Activated CD4-positive, CD25-positive, alpha-beta regulatory T cell treated with anti-CD3 and anti-CD28 coated beads, Interleukin-2, amount 50 U/mL, for 24 hours (primary cell): ENCODE data around the gene DCAF12.
"Not testable (repeated sequence)": the region's sequence is repeated elsewhere in the genome, so short reads cannot be mapped to it uniquely, and the experiment has no call there.

Experiments used
- ATAC-seq, 2 donors: fragments of 150-1000 bp; cut with Tn5 transposase; one replicate each; pipeline ENCODE4 v1.10.0; 2021; ENCODE audit warnings: mild to moderate bottlenecking in 1 of 2, moderate library complexity in 1 of 2

The DCAF12 gene

GRCh38 chr9:34126207-34127034 lies at the start of gene DCAF12:
Gene DCAF12 (minus strand): TSS chr9:34126698. CDS start chr9:34126431, 267 bp downstream.
- peak; percentile 90 to 93 for ATAC-seq

- ATAC-seq = no peak
Observed at GRCh38 chr9:34176089-34176488, 49.6 kb upstream of the DCAF12 start.

- peak; percentile 72 to 86 for ATAC-seq
Observed at GRCh38 chr9:34171753-34172535, 45.4 kb upstream of the DCAF12 start.

- no peak for ATAC-seq
Observed at GRCh38 chr9:34170237-34170991, 43.9 kb upstream of the DCAF12 start.

- ATAC-seq = no peak
Observed at GRCh38 chr9:34169125-34169524, 42.6 kb upstream of the DCAF12 start.

- peak; percentile 61 to 76 for ATAC-seq
Observed at GRCh38 chr9:34163434-34163833, 36.9 kb upstream of the DCAF12 start.

GRCh38 chr9:34158362-34158869 lies 31.9 kb upstream of the DCAF12 start:
- ATAC-seq = no peak

GRCh38 chr9:34157898-34158297 lies 31.4 kb upstream of the DCAF12 start:
- no peak for ATAC-seq

- no peak for ATAC-seq
Observed at GRCh38 chr9:34157318-34157717, 30.8 kb upstream of the DCAF12 start.

GRCh38 chr9:34154057-34154456 lies 27.6 kb upstream of the DCAF12 start:
- ATAC-seq = no peak

- ATAC-seq = no peak
Observed at GRCh38 chr9:34151398-34151797, 24.9 kb upstream of the DCAF12 start.

GRCh38 chr9:34145165-34145564 lies 18.7 kb upstream of the DCAF12 start:
- no peak for ATAC-seq

GRCh38 chr9:34143116-34143515 lies 16.6 kb upstream of the DCAF12 start:
- ATAC-seq = no peak

GRCh38 chr9:34140853-34141252 lies 14.4 kb upstream of the DCAF12 start:
- ATAC-seq = no peak

GRCh38 chr9:34139477-34140146 lies 13.1 kb upstream of the DCAF12 start:
- ATAC-seq = no peak

- not testable (repeated sequence) for ATAC-seq
Observed at GRCh38 chr9:34138644-34139043, 12.1 kb upstream of the DCAF12 start.

- no peak for ATAC-seq
Observed at GRCh38 chr9:34134521-34134920, 8.0 kb upstream of the DCAF12 start.

- no peak for ATAC-seq
Observed at GRCh38 chr9:34133436-34133949, 7.0 kb upstream of the DCAF12 start.

- ATAC-seq = no peak
Observed at GRCh38 chr9:34131571-34131970, 5.1 kb upstream of the DCAF12 start.

- no peak for ATAC-seq
Observed at GRCh38 chr9:34127035-34127948, 794 bp upstream of the DCAF12 start.

- ATAC-seq = no peak
Observed at GRCh38 chr9:34125681-34126206, 754 bp downstream of the DCAF12 start.
